Neuronal stem cell (in vitro differentiated cells): ENCODE results near the gene SPPL3.
A peak's percentile ranks its signal among the peaks of the same experiment; 100 is the strongest.

Experiments used
- DNase-seq: peaks from one replicate; pipeline ENCODE4 v3.0.0-alpha.2; 2013; ENCODE audit warnings: low spot score
- H2AFZ ChIP-seq: one replicate; pipeline ENCODE4 v1.6.1; 2013; ENCODE audit warnings: mild to moderate bottlenecking, low read length, inconsistent platforms
- H2AK5ac ChIP-seq: 2 replicates; pipeline ENCODE4 v1.6.1; 2013; ENCODE audit warnings: low read depth, mild to moderate bottlenecking, inconsistent platforms, low read length, moderate library complexity, mixed read lengths
- H2BK120ac ChIP-seq: 2 replicates; pipeline ENCODE4 v1.6.1; 2013; ENCODE audit warnings: low read depth, mild to moderate bottlenecking, inconsistent platforms, low read length, moderate library complexity, mixed read lengths
- H2BK12ac ChIP-seq: one replicate; pipeline ENCODE4 v1.6.1; 2013; ENCODE audit warnings: low read length, inconsistent platforms
- H2BK15ac ChIP-seq: 2 replicates; pipeline ENCODE4 v1.6.1; 2013; ENCODE audit warnings: mild to moderate bottlenecking, low read length, inconsistent platforms, mixed read lengths
- H2BK5ac ChIP-seq: one replicate; pipeline ENCODE4 v1.6.1; 2013; ENCODE audit warnings: inconsistent platforms, mild to moderate bottlenecking, low read length, moderate library complexity
- H3K14ac ChIP-seq: one replicate; pipeline ENCODE4 v1.6.1; 2013; ENCODE audit warnings: low read length, inconsistent platforms
- H3K18ac ChIP-seq: 2 replicates; pipeline ENCODE4 v1.6.1; 2013; ENCODE audit warnings: low read length, inconsistent platforms
- H3K23ac ChIP-seq: 2 replicates; pipeline ENCODE4 v1.6.1; 2013; ENCODE audit warnings: low read depth, mild to moderate bottlenecking, mixed read lengths, low read length, inconsistent platforms; ENCODE audit not compliant: poor library complexity
- H3K27ac ChIP-seq: replicated peaks from 3 replicates; pipeline ENCODE4 v1.5.1; 2013; ENCODE audit warnings: low read length, inconsistent platforms
- H3K27me3 ChIP-seq, 3 experiments: 2 replicates each; pipeline ENCODE4 v1.6.1; 2013; ENCODE audit warnings: low read length in 3 of 3, mild to moderate bottlenecking in 2 of 3, inconsistent platforms in 1 of 3, low read depth in 1 of 3, mixed read lengths in 1 of 3, moderate library complexity in 1 of 3; ENCODE audit not compliant: control insufficient read depth in 3 of 3, insufficient read depth in 3 of 3
- H3K36me3 ChIP-seq, 2 donors: replicated peaks in 1 of 2; 2 replicates each; pipeline ENCODE4 v1.6.1; 2013; ENCODE audit warnings: low read length in 2 of 2; ENCODE audit not compliant: control insufficient read depth in 2 of 2, insufficient read depth in 2 of 2
- H3K4ac ChIP-seq: 2 replicates; pipeline ENCODE4 v1.6.1; 2013; ENCODE audit warnings: inconsistent platforms, mild to moderate bottlenecking, low read length, moderate library complexity
- H3K4me1 ChIP-seq, 2 donors: 1 replicate in 1 of 2; 2 replicates in 1 of 2; pipeline ENCODE4 v1.6.1; 2013; ENCODE audit warnings: low read length in 2 of 2, low read depth in 1 of 2; ENCODE audit not compliant: control insufficient read depth in 2 of 2, insufficient read depth in 1 of 2
- H3K4me2 ChIP-seq: one replicate; pipeline ENCODE4 v1.6.1; 2013; ENCODE audit warnings: mild to moderate bottlenecking, low read length, inconsistent platforms; ENCODE audit not compliant: insufficient read depth, poor library complexity, severe bottlenecking
- H3K4me3 ChIP-seq, 2 donors: 2 replicates each; pipeline ENCODE4 v1.5.1; 2013; ENCODE audit warnings: low read length in 2 of 2, mild to moderate bottlenecking in 2 of 2, inconsistent platforms in 1 of 2, moderate library complexity in 1 of 2
- H3K79me1 ChIP-seq: one replicate; pipeline ENCODE4 v1.6.1; 2013; ENCODE audit warnings: low read depth, mild to moderate bottlenecking, inconsistent platforms, low read length, moderate library complexity
- H3K9ac ChIP-seq: one replicate; pipeline ENCODE4 v1.6.1; 2013; ENCODE audit warnings: mild to moderate bottlenecking, low read depth, low read length, inconsistent platforms; ENCODE audit not compliant: poor library complexity
- H3K9me3 ChIP-seq, 2 donors: replicated peaks in 1 of 2; 2 replicates each; pipeline versions ENCODE3 to v1.6.1; 2013; ENCODE audit warnings: low read length in 2 of 2, mild to moderate bottlenecking in 2 of 2, inconsistent platforms in 1 of 2, low read depth in 1 of 2, mixed read lengths in 1 of 2, moderate library complexity in 1 of 2; ENCODE audit not compliant: control insufficient read depth in 2 of 2, insufficient read depth in 1 of 2
- H4K8ac ChIP-seq: one replicate; pipeline ENCODE4 v1.6.1; 2013; ENCODE audit warnings: low read depth, mild to moderate bottlenecking, inconsistent platforms, low read length, moderate library complexity
- H4K91ac ChIP-seq: one replicate; pipeline ENCODE4 v1.6.1; 2013; ENCODE audit warnings: low read length, low read depth, mild to moderate bottlenecking, inconsistent platforms; ENCODE audit not compliant: poor library complexity
- WGBS, 2 donors: extraction: QIAGEN DNeasy Blood & Tissue Kit; methylation state at CpG; one replicate each; pipeline ENCODE4 v1.1.7; 2013; ENCODE audit warnings: missing lambda C conversion rate in 2 of 2, mixed read lengths in 1 of 2; ENCODE audit not compliant: insufficient read length in 2 of 2, insufficient replicate concordance in 1 of 2; ENCODE audit errors: extremely low coverage in 2 of 2; 5-methylcytosine and 5-hydroxymethylcytosine counted together

SPPL3 gene

GRCh38 chr12:120817559-120818330 lies 86.4 kb downstream of the SPPL3 start:
- peaks cover 4% of the 10 kb centered on the region for H3K79me1 ChIP-seq
- no peak overlapping the region for H3K18ac ChIP-seq
- H3K9ac ChIP-seq = no peak overlapping the region
- no peak overlapping the region for H3K23ac ChIP-seq
- peaks cover 6 to 21% of the 10 kb centered on the region in 2 donors for H3K4me1 ChIP-seq
- no peak overlapping the region for H3K14ac ChIP-seq
- H3K27ac ChIP-seq = peak overlapping the region; percentile 3
- peak overlapping the region in 1 of 2 donors; percentile 2 for H3K4me3 ChIP-seq
- H4K8ac ChIP-seq = no peak overlapping the region
- no peaks in the 10 kb centered on the region for H3K27me3 ChIP-seq
- no peak overlapping the region for H2BK5ac ChIP-seq
- no peak overlapping the region for H2BK12ac ChIP-seq
- DNase-seq = no peak
- H3K4ac ChIP-seq = no peak overlapping the region
- no peak overlapping the region for H2BK120ac ChIP-seq
- no peak overlapping the region for H2AK5ac ChIP-seq
- no peak overlapping the region for H2BK15ac ChIP-seq
- H2AFZ ChIP-seq = peak overlapping the region; percentile 18
- no peaks in the 10 kb centered on the region for H3K9me3 ChIP-seq
- WGBS, 2 donors = no CpG with 5 or more reads among the region's 6 CpGs
- H3K4me2 ChIP-seq = no peak overlapping the region
- no peak overlapping the region for H4K91ac ChIP-seq
- no peaks in the 10 kb centered on the region for H3K36me3 ChIP-seq

- Histone ChIP-seq H3K36me3 (no peaks in the 10 kb centered on the region), H3K14ac (no peak overlapping the region), H2BK12ac (no peak overlapping the region), H3K9me3 (no peaks in the 10 kb centered on the region), H2BK120ac (no peak overlapping the region), H4K8ac (no peak overlapping the region), H2AK5ac (no peak overlapping the region), H3K9ac (no peak overlapping the region), H3K27ac (no peak overlapping the region), H4K91ac (no peak overlapping the region), H2BK15ac (no peak overlapping the region), H3K27me3 (no peaks in the 10 kb centered on the region), H2BK5ac (no peak overlapping the region), H3K4ac (no peak overlapping the region), H3K23ac (no peak overlapping the region), H2AFZ (no peak overlapping the region), H3K79me1 (peaks cover 4% of the 10 kb centered on the region), H3K4me2 (no peak overlapping the region), H3K4me3 (no peak overlapping the region), H3K4me1 (peaks cover 5 to 18% of the 10 kb centered on the region in 2 donors), H3K18ac (no peak overlapping the region)
- no peak for DNase-seq
- no CpG with 5 or more reads among the region's 2 CpGs for WGBS, 2 donors
Observed at GRCh38 chr12:120816363-120816762, 87.8 kb downstream of the SPPL3 start.

- H4K91ac ChIP-seq = no peak overlapping the region
- WGBS, 2 donors = no CpG with 5 or more reads among the region's 1 CpG
- H3K4ac ChIP-seq = no peak overlapping the region
- peaks cover 4% of the 10 kb centered on the region for H3K79me1 ChIP-seq
- DNase-seq = no peak
- no peak overlapping the region for H2BK120ac ChIP-seq
- no peaks in the 10 kb centered on the region for H3K9me3 ChIP-seq
- H3K18ac ChIP-seq = no peak overlapping the region
- H3K4me1 ChIP-seq = peaks cover 4 to 18% of the 10 kb centered on the region in 2 donors
- no peak overlapping the region for H3K27ac ChIP-seq
- no peak overlapping the region for H2BK5ac ChIP-seq
- no peak overlapping the region for H3K9ac ChIP-seq
- no peak overlapping the region for H2BK15ac ChIP-seq
- no peak overlapping the region for H2AFZ ChIP-seq
- H3K36me3 ChIP-seq = peaks cover 0 to 8% of the 10 kb centered on the region in 2 donors
- H3K14ac ChIP-seq = no peak overlapping the region
- H2AK5ac ChIP-seq = no peak overlapping the region
- no peak overlapping the region for H3K4me2 ChIP-seq
- H3K27me3 ChIP-seq = no peaks in the 10 kb centered on the region
- no peak overlapping the region for H3K23ac ChIP-seq
- H2BK12ac ChIP-seq = no peak overlapping the region
- H3K4me3 ChIP-seq = no peak overlapping the region
- H4K8ac ChIP-seq = no peak overlapping the region
Observed at GRCh38 chr12:120814903-120815429, 89.2 kb downstream of the SPPL3 start.

GRCh38 chr12:120814203-120814902 lies 89.8 kb downstream of the SPPL3 start:
- H2AK5ac ChIP-seq = no peak overlapping the region
- DNase-seq = no peak
- no peak overlapping the region for H3K27ac ChIP-seq
- no peaks in the 10 kb centered on the region for H3K27me3 ChIP-seq
- no peak overlapping the region for H2BK15ac ChIP-seq
- peaks cover 2 to 14% of the 10 kb centered on the region in 2 donors for H3K36me3 ChIP-seq
- H3K18ac ChIP-seq = no peak overlapping the region
- no peak overlapping the region for H2BK12ac ChIP-seq
- H3K14ac ChIP-seq = no peak overlapping the region
- peaks cover 2% of the 10 kb centered on the region for H3K79me1 ChIP-seq
- H3K4me3 ChIP-seq = no peak overlapping the region
- H3K4me1 ChIP-seq = peaks cover 4 to 18% of the 10 kb centered on the region in 2 donors
- no peak overlapping the region for H3K4me2 ChIP-seq
- no peak overlapping the region for H3K9ac ChIP-seq
- H4K8ac ChIP-seq = no peak overlapping the region
- no peak overlapping the region for H3K4ac ChIP-seq
- H4K91ac ChIP-seq = no peak overlapping the region
- H2BK120ac ChIP-seq = no peak overlapping the region
- H3K23ac ChIP-seq = no peak overlapping the region
- no CpG with 5 or more reads among the region's 2 CpGs for WGBS, 2 donors
- H2BK5ac ChIP-seq = no peak overlapping the region
- no peaks in the 10 kb centered on the region for H3K9me3 ChIP-seq
- no peak overlapping the region for H2AFZ ChIP-seq
